Renal cortex interstitium (tissue), 11 donors: ENCODE data around the gene PRDM2. TPM values are rescaled to one million over a fixed set of nuclear protein-coding genes. Genes with fewer than 3 reads are reported as not detected.

Experiments used
- DNase-seq, 11 donors: peaks; one replicate each; pipeline ENCODE4 v3.0.0-alpha.2; 2013; ENCODE audit warnings: low read depth in 9 of 11, low spot score in 4 of 11; ENCODE audit errors: extremely low read depth in 1 of 11
- polyA plus RNA-seq, 3 donors: library from polyadenylated mRNA; unstranded; fragments of 120-200 nt; gene quantifications; one replicate each; pipeline ENCODE4 v1.2.1, GENCODE V29; 2013; ENCODE audit not compliant: insufficient read length in 3 of 3

PRDM2 gene
- polyA plus RNA-seq, 3 donors: 36.5 to 39.5 (median 36.9) TPM

DNA sequence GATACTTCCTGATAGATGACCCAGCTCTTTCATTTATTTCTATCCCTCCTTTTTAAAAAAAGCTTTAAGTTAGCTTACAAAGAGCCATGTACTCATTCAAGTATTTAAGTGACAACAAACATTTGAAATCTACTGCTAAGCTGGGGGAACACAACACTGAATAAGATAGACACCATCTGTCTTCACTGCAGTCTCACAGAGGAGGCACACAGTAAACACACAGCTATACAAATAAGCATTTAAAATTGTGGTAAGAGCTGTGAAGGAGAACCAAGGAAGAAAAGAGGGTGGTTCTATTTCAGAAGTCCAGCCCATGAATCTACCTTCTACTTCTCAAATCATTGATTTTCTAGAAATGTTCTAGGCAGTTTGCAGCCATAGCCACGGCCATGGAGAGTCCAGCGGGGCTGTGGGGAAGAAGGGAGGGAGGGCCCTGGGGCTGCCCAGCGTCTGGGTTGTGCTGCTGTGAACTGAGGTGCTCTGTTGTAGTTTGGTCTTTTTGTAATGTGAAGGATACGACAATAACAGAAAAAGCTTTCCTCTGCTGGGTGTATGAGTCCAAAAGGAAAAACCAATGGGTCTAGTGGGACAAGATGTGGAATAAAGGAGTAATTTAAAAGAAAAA is 28.2 kb downstream of the PRDM2 start:
- no peak for DNase-seq

DNA sequence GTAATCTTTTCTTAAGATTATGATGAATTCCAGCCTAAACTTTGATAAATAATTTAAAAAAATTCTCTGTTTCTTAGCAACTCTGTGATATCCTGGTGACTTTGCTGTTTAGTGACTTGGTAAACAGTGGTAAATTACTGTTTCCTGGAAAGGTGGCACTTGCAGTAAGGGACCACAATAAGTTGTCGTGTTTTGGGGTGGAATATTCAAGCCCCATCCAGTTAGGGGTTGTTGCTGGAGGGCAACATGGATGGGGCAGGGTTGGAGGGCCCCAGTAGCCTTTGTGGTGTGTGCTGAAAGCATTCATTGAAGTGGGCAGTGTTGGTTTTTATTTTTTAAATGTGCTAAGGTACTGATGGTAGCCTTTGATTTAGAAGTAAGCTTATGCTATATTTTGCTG is 30.3 kb downstream of the PRDM2 start:
- no peak for DNase-seq

DNA sequence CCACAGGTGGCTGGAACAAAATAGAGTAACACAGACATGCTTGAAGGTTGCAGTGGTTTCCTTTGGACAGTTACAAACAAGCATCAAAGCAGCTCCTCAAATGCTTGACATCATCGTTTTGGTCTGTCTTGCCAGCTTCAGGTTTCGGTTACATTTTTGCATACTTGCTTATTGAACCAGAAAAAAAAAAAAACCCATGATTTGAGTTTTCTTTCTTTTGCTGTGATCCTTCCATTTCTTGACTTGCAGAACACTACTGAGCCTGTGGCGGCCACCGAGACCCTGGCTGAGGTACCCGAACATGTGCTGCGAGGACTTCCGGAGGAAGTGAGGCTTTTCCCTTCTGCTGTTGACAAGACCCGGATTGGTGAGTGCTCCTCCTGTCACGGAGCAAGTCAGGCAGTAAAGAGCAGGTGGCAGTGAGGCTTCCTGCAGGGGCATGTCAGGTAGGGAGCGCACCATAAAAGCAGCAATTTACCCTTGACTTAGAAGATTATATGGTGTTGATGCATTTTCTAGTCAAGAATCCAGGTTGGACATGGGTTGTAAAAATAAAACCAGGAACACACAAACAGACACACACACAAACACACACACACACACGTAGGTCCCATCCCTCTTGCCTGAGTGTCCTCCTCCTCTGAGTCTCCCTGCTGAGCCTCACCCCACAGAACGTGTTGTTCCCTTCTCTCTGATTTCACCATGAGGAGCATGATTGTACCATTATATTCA is 30.9 kb downstream of the PRDM2 start:
- DNase-seq: no peak

DNA sequence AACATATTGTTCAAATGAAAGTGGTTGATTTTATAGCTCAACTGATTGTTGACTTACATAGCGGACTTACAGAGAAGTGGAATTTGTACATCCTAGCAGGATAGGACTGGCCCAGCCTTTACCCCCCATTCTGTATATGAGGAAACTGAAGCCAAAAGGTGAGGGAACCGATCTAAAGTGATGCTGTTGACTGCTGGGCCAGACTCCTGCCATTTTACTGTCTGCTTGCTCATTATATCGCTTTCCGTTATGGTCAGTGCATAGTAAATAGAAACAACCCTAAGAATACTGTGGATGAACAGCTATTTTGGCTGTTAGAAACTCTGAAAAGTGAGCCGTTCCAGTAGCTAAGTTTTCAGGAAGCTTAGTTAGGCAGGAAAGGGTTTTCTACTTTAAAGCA is 31.9 kb downstream of the PRDM2 start:
- DNase-seq: no peak

DNA sequence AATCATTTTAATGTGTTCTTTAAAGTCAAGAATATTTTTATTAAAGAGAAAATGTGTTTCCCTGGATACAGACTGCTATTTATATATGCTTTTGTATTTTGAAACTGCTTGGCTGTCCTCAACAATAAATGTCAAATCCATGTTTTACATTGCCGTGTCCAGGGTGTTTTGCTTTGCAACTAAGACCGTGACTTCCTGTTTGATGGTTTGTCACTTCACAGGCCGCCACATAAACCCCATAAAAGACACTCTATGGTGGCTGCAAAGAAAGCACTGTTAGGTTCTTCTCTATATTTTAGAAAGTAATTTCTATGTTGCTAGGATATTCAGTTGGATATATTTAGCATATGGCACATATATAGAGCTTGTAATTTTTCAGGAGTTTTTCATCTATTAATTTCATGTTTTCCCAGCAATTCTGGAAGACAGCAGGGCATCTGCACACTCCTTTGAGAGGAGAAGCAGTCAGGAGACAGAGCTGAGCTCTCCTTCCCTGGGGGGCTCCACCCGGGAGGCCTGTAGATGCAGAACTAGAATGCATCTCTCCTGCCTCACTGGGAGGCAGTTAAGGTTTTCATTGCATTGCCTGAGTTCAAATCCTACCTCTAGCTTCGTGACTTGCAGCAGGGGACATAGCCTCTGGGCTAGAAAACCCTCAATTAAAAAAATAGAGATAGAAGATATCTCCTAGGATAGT is 33.1 kb downstream of the PRDM2 start:
- no peak for DNase-seq

DNA sequence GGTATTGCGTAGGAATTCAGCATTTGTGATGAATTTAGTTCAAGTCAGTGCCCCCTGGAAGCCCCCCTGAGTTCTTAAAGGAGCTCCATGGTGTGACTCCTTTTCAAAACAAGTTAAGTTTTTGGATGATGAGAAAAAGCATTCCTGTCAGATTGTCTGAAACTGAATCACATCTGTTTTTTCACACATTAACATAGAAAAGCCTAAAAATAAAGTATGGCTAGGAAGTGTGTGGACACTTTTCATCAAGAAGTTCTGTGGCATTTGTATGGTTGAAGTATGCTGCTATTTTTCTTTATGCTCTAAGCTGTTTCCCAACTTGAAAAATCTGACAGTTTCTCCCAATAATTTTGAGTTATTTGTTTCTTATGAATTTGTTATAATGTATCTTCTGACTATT is 33.7 kb downstream of the PRDM2 start:
- DNase-seq: no peak

DNA sequence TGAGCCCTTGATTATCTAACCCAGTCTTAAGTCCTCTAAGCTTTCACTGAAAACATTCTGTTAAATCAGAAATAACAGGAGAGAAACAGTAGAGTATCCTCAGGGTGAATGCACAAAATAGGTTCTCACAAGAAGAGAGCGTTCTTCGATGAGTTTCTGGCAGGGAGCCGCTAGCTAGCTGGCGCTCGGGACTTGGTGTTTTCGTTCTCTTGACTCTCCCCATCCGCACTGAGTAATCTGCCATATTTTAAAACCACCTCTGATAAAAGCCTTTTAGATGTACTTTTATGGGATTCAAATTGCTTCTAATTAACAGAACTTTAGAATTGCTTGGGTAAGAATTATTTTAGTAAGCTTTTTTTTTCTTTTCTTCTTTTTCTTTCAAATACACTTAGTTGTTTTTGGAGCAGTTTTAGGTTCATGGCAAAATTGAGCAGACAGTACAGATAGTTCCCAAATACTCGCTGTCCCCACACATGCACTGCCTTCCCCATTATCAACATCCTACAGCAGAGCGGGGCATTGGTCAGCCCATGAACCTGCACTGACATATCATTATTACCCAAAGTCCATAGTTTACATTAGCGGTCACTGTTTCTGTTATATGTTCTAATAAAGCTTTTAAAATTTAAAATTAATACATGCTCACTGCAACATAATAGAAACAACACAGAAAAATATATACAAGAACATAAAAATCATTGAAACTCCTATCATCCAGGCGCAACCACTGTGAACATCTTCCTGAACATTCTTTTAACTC is 35.4 kb downstream of the PRDM2 start:
- DNase-seq: no peak

DNA sequence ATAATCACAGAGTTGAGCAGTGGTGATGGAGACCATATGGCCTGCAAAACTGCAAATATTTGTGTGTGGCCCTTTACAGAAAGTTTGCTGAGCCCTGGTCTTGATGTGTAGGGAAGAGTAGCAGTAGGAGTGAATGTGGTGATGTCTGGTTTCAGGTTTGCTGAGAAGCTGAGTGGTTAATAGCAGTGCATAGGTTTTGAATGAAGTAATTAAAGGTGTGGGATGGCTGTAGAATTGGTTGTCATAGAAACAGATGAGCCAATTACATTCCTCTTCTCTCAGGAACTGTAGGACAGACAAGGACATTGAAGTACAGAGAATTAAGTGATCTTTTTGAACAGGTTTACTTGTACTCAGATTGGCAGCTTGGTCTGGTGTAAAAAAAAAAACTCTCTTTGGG is 37.4 kb downstream of the PRDM2 start:
- no peak for DNase-seq

DNA sequence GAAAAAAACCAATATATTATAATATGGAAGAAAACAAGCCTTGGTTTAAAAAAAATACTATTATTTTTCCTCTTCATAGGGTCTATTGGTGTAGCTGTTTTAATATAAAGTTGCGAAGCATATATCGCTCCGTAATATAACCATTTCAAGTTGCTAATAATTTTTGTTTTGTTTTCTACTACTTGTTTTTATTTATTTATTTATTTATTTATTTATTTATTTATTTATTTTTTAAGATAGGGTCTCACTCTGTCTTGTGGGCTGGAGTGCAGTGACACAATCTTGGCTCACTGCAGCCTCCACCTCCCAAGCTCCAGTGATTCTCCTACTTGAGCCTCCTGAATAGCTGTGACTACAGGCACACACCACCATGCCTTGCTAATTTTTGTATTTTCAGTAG is 46.4 kb downstream of the PRDM2 start:
- no peak for DNase-seq

DNA sequence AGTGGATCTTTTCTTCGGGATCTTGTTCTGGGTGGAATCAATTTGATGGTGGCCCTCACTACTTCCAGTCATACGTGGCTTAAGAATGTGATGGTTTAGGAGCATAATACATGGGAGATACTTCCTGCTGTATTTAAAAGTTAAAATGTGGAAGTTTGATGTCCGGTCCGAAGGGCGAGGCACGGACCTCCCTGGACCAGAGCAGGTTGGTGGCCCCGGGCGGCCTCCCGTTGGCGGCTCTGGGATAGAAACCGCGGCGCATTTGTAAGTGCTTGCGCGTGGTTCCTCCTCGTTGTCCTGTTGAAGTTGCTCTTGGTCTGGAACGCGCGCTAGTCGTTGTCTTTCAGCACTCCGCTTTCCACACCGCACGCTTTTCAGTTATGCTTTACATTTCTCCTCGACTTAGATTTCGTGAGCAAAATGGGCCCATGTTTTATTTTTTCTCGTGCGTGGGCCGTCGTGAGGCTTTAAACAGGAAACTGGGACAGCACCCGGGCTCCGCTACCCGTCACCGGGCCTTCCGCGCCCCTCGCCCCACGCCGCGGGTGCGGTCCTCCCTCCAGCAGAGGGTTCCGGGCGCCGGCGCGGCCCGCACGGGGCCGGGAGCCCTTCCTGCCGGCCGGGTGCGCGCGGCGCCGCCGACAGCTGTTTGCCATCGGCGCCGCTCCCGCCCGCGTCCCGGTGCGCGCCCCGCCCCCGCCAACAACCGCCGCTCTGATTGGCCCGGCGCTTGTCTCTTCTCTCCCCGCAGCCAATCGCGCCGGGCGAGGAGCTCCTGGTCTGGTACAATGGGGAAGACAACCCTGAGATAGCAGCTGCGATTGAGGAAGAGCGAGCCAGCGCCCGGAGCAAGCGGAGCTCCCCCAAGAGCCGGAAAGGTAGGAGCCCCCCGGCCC is 48.9 kb downstream of the PRDM2 start:
- peak; percentile 71 to 97 (median 92) for DNase-seq

DNA sequence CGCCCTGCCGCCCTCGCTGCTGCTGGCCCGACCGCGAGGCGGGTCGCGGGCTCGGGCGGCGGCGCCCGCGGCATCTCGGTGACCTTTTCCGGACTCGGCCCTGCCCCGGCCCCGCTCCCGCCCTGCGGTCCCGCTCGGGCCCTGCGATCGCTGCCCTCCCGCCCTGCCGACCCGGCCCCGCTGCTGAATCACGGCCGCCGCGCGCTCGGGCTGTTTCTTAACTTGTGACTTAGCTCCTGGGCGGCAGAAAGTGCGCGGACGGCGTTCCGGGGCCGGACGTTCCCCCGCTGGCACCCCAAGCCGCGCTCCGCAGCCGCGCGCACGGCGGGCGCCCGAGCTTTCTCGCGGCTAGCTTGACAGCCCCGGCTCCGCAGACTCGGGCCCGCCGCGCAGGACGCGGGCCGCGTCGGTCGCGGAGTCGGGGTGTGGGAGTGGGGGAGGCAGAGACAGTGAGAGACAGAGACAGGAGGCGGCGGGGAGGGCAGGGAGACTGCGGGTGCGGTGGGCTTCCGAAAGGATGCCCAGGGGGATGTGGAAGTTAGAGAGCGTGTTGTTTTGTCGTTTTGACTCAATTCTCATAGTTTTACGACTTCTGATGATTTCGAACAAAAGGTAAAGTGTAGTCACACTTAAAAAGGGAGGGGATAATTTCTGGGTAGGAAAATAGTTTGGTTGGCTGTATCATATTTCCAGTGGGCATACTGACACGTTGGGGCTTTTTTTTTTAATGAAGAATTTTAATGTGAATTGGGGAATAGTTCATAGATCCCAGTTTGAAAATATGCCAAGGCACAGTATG is 49.8 kb downstream of the PRDM2 start:
- peak in 1 of 11 donors; percentile 39 for DNase-seq

DNA sequence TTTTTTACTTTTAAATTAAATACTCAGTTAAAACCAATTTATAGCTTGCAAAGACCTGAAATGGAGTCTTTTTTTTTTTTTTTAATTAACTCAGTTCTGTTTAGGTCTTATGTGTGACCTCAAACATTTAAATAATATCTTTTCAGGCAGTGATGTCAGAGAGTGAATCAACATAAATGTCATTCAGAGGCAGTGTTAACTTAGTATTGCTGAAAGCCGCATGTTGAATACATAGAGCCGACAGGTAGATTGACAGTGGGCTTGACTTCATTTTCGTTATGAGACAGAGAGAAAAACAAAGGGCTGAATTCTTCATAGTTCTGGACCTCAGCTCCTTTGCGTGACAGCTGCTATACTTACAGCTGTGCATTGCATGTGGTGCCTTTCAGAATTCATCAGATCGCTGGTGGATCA is 51.5 kb downstream of the PRDM2 start:
- DNase-seq: no peak

DNA sequence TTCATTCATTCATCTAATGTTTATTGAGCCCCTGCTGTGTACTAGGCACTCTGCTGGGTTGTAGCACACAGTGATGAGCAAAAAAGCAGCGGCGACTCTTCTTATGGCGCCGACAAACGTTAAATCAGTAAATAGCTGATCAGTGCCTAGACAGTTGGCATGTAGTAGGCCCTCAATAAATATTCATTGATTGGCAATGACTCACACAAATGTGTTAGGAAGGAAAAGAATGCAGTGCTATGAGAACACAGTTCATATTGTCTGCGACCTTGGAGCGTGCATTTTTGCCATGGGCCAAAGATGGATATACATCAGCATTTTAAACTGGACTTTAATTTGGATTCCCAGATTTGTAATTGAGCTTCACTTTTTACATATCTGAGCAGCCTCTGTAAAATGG is 52.0 kb downstream of the PRDM2 start:
- DNase-seq: no peak

DNA sequence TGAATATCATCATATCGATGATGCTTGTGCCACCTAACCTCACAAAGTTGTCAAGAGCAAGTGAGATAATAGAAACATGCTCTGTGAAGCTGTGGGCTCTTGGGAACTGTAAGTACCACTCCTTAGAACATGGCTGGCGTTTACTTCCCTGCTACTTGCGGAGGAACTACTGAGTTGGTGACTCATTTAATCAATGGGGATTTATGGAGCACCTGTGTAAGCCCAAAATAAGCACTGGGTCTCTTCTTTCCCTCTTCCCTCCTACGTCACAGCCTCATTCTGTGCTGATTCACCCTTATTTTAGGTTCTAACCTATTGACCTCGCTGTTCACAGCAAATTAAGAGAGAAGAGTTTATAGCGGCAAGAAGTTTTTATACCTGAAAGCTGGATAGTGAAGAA is 52.9 kb downstream of the PRDM2 start:
- DNase-seq: no peak

DNA sequence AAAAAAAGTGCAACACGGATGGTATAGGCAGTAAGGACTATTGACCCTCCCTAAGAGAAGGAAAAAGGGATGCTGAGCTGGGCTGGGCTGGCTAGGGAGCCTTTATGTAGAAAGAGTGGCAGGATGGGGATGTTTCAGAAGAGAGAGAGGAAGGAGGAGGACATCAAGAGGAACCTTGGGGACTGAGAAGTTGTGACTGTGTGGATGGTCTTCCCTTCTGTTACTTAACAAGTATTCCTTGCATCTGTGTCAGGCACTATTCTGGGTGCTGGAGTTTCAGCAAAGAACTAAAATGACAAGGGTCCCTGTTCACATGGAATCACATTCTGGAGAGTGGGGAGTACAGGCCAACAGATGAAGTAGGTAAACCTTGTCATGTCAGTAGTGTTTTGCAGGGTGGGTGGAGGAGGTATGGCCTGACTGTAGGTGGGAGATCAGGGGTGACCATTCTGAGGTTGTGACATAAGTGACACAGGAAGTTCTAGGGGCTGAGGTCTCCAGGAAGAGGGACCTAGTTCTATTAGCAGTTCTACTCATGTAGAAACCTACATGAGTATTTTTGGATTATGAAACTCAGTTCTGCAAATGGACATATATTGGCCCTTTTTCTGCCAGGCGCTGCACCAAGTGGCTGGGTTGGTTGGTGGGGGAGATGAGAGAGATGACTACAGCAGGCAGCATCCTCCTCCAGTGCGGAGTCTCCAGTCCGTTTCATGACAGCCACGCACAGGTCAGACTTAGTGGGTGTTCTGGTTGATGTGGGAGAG is 53.8 kb downstream of the PRDM2 start:
- DNase-seq: no peak

DNA sequence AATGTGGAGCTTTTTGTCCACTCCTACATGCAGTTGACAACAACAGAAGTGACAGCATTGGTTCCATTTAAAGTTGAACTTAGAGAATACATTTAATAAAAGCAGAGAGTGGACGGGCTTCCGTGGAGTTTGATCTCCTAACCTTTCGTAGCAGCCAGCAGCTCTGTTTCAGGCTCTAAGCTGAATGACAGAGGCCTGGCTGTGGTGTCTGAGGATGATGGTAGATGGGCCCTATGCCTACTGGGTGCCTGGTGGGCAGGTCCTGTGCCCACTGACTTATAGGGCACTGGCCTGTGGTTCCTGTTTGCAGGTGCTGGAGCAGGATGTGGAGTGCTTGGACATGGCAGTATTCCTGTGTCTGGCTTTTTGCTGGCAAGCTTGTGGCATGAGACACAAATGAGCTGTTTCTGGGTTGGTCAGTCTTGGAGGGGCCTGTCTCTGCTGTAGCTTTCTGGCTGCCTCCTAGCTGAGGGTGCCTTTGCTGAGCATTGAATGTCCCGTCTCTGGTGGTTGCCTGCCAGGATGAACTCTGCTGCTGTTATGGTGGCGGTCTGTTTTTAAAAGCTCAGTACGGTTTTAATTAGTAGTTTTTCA is 54.6 kb downstream of the PRDM2 start:
- DNase-seq: no peak
